Liver (tissue), 9 donors: ENCODE results near the gene CRMP1. TPM values are rescaled to one million over a fixed set of nuclear protein-coding genes. Genes with fewer than 3 reads are reported as not detected.

Experiments
- DNase-seq: peaks from one replicate; pipeline ENCODE4 v3.0.0-alpha.2; 2017; ENCODE audit warnings: low spot score
- H3K27ac ChIP-seq, 2 donors: one replicate each; pipeline ENCODE4 v1.7.0; 2013; ENCODE audit warnings: inconsistent platforms in 2 of 2, low read length in 2 of 2, control low read depth in 1 of 2, low read depth in 1 of 2, mild to moderate bottlenecking in 1 of 2
- H3K27me3 ChIP-seq, 4 donors: one replicate each; pipeline versions ENCODE4 v1.6.1 to v1.7.0; 2013; ENCODE audit warnings: low read length in 3 of 4, inconsistent platforms in 1 of 4, mild to moderate bottlenecking in 1 of 4, moderate library complexity in 1 of 4; ENCODE audit not compliant: control insufficient read depth in 4 of 4, insufficient read depth in 4 of 4
- H3K36me3 ChIP-seq, 4 donors: one replicate each; pipeline versions ENCODE4 v1.6.1 to v1.7.0; 2013; ENCODE audit warnings: low read length in 3 of 4, mild to moderate bottlenecking in 3 of 4, low read depth in 1 of 4, moderate library complexity in 1 of 4; ENCODE audit not compliant: control insufficient read depth in 4 of 4, insufficient read depth in 3 of 4
- H3K4me1 ChIP-seq, 4 donors: one replicate each; pipeline versions ENCODE4 v1.6.1 to v1.7.0; 2013; ENCODE audit warnings: low read length in 3 of 4, mild to moderate bottlenecking in 3 of 4, moderate library complexity in 1 of 4; ENCODE audit not compliant: control insufficient read depth in 4 of 4, insufficient read depth in 4 of 4
- H3K4me3 ChIP-seq, 3 donors: one replicate each; pipeline versions ENCODE4 v1.6.1 to v1.7.0; 2013; ENCODE audit warnings: low read length in 3 of 3, control low read depth in 1 of 3, low read depth in 1 of 3, mild to moderate bottlenecking in 1 of 3
- H3K9ac ChIP-seq, 2 donors: one replicate each; pipeline ENCODE4 v1.7.0; 2013; ENCODE audit warnings: low read length in 2 of 2, mild to moderate bottlenecking in 2 of 2, moderate library complexity in 2 of 2, control low read depth in 1 of 2, low read depth in 1 of 2
- H3K9me3 ChIP-seq, 4 donors: one replicate each; pipeline versions ENCODE4 v1.6.1 to v1.7.0; 2013; ENCODE audit warnings: low read length in 3 of 4; ENCODE audit not compliant: control insufficient read depth in 4 of 4
- ATF3 ChIP-seq: IDR thresholded peaks from 2 replicates; pipeline ENCODE4 v1.6.1; 2016; ENCODE audit warnings: antibody characterized with exemption
- EGR1 ChIP-seq, 2 donors: IDR thresholded peaks; 2 replicates each; pipeline ENCODE4 v1.6.1; 2016 to 2018; ENCODE audit warnings: antibody characterized with exemption in 2 of 2, low read depth in 2 of 2
- FOXA1 ChIP-seq: IDR thresholded peaks from 2 replicates; pipeline ENCODE4 v1.6.1; 2016; ENCODE audit warnings: antibody characterized with exemption
- FOXA2 ChIP-seq: IDR thresholded peaks from 2 replicates; pipeline ENCODE4 v1.6.1; 2016; ENCODE audit warnings: antibody characterized with exemption
- GABPA ChIP-seq, 2 donors: IDR thresholded peaks in 1 of 2; conservative IDR thresholded peaks in 1 of 2; 2 replicates each; pipeline ENCODE4 v1.6.1; 2016; ENCODE audit warnings: antibody characterized with exemption in 2 of 2, mild to moderate bottlenecking in 1 of 2, moderate library complexity in 1 of 2
- HNF4A ChIP-seq, 2 donors: conservative IDR thresholded peaks; 2 replicates each; pipeline ENCODE4 v1.6.1; 2016; ENCODE audit warnings: antibody characterized with exemption in 2 of 2, mild to moderate bottlenecking in 2 of 2
- HNF4G ChIP-seq: IDR thresholded peaks from 2 replicates; pipeline ENCODE4 v1.6.1; 2016; ENCODE audit warnings: antibody characterized with exemption
- JUND ChIP-seq, 2 donors: IDR thresholded peaks; 2 replicates each; pipeline ENCODE4 v1.6.1; 2016; ENCODE audit warnings: antibody characterized with exemption in 2 of 2
- MAX ChIP-seq: IDR thresholded peaks from 2 replicates; pipeline ENCODE4 v1.6.1; 2016; ENCODE audit warnings: antibody characterized with exemption
- NR2F2 ChIP-seq: IDR thresholded peaks from 2 replicates; pipeline ENCODE4 v1.6.1; 2016; ENCODE audit warnings: antibody characterized with exemption
- RAD21 ChIP-seq, 2 donors: IDR thresholded peaks; 2 replicates each; pipeline ENCODE4 v1.6.1; 2016; ENCODE audit warnings: antibody characterized with exemption in 2 of 2, mild to moderate bottlenecking in 2 of 2
- REST ChIP-seq: IDR thresholded peaks from 2 replicates; pipeline ENCODE4 v1.6.1; 2016; ENCODE audit warnings: antibody characterized with exemption, mild to moderate bottlenecking
- RXRA ChIP-seq, 2 donors: IDR thresholded peaks; 2 replicates each; pipeline ENCODE4 v1.6.1; 2017 to 2018; ENCODE audit warnings: antibody characterized with exemption in 2 of 2, mild to moderate bottlenecking in 1 of 2
- SP1 ChIP-seq: IDR thresholded peaks from 2 replicates; pipeline ENCODE4 v1.6.1; 2018; ENCODE audit warnings: antibody characterized with exemption, mild to moderate bottlenecking
- TAF1 ChIP-seq: conservative IDR thresholded peaks from 2 replicates; pipeline ENCODE4 v1.6.1; 2016; ENCODE audit warnings: antibody characterized with exemption, mild to moderate bottlenecking
- YY1 ChIP-seq: IDR thresholded peaks from 2 replicates; pipeline ENCODE4 v1.6.1; 2016; ENCODE audit warnings: antibody characterized with exemption, mild to moderate bottlenecking
- ZBTB33 ChIP-seq: IDR thresholded peaks from 2 replicates; pipeline ENCODE4 v1.6.1; 2016; ENCODE audit warnings: antibody characterized with exemption
- WGBS: extraction: QIAGEN DNeasy Blood & Tissue Kit; methylation state at CpG from one replicate; pipeline ENCODE4 v1.1.7; 2013; 5-methylcytosine and 5-hydroxymethylcytosine counted together
- polyA plus RNA-seq, 2 donors: library from polyadenylated mRNA; stranded (reverse) in 1 of 2; unstranded in 1 of 2; fragments of 200-250 nt in 1 of 2; fragments of >200 nt in 1 of 2; fragmentation: Nextera tagmentation in 1 of 2; extraction: Ambion mirVana in 1 of 2; gene quantifications; one replicate each; pipeline versions ENCODE4 v1.2.1 to v1.2.3, GENCODE V29; 2013 to 2015
- total RNA-seq, 2 donors: library from RNA; depleted of rRNA; stranded (reverse); fragments of >200 nt; gene quantifications; one replicate each; pipeline ENCODE4 v1.2.3, GENCODE V29; 2014
- TF ChIP-seq, protein P1 (sequence below): fragments of 150-350 bp; IDR thresholded peaks from 2 replicates; pipeline ENCODE4 v1.5.1; 2017; ENCODE audit warnings: improper control_type of control experiment, low read depth, low read length; ENCODE audit not compliant: missing input control
- donor health status: healthy.
- donor health status: healthy.
- donor health status: healthy.
- donor health status: healthy.
- donor health status: healthy.

CRMP1 gene
- total and polyA plus RNA-seq, 4 donors = 0.06 to 0.42 (median 0.12) TPM

GRCh38 chr4:5789141-5789540 is 103.7 kb downstream of the CRMP1 start:
- Histone ChIP-seq H3K4me1 (no peaks in the 10 kb centered on the region), H3K9me3 (no peaks in the 10 kb centered on the region), H3K36me3 (peaks cover 0 to 6% (median 2%) of the 10 kb centered on the region in 4 donors), H3K4me3 (no peak overlapping the region), H3K27me3 (no peaks in the 10 kb centered on the region), H3K27ac (no peak overlapping the region), H3K9ac (no peak overlapping the region)
- 73% methylated on average over 5 of the region's 5 CpGs for WGBS
- no peak for TF ChIP-seq RAD21 (IDR thresholded peaks at IDR 0.05)
- TF ChIP-seq JUND (IDR thresholded peaks at IDR 0.05) = no peak
- no peak for TF ChIP-seq ATF3
- TF ChIP-seq HNF4A (conservative IDR thresholded peaks at IDR 0.05) = no peak
- TF ChIP-seq TAF1 = no peak
- no peak for TF ChIP-seq YY1
- TF ChIP-seq SP1 = no peak
- TF ChIP-seq NR2F2 = no peak
- TF ChIP-seq EGR1 (IDR thresholded peaks at IDR 0.05; ENCODE audit: low read depth in 2 of 2) = no peak
- no peak for TF ChIP-seq FOXA2
- no peak for TF ChIP-seq RXRA (IDR thresholded peaks at IDR 0.05)
- DNase-seq = no peak

DNA sequence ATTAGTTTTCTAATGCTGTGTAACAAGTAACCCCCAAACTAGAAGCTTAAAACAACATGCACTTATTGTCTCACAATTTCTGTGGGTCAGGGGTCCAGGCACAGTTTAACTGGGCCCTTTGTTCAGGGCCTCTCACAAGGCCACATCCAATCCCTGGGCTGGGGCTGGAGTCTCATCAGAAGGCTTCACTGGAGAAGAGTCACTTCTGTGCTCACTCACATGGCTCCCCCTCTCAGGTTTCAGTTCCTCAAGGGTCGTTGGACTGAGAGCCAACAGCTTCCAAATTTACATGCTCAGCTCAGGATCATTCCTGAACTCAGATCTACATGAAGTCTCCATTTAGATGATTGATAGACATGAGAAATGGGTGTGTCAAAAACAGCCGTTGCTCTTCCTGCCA is 104.7 kb downstream of the CRMP1 start:
- peaks cover 0 to 11% (median 2%) of the 10 kb centered on the region in 4 donors for H3K36me3 ChIP-seq
- DNase-seq = no peak
- no peak overlapping the region for H3K4me3 ChIP-seq
- TF ChIP-seq EGR1 (IDR thresholded peaks at IDR 0.05; ENCODE audit: low read depth in 2 of 2) (no peak), FOXA1 (no peak), MAX (no peak), RXRA (IDR thresholded peaks at IDR 0.05) (no peak), SP1 (no peak), NR2F2 (no peak), ZBTB33 (no peak), JUND (IDR thresholded peaks at IDR 0.05) (no peak), GABPA (IDR thresholded peaks at IDR 0.05 in 1 of 2, conservative IDR thresholded peaks at IDR 0.05 in 1 of 2) (no peak), FOXA2 (no peak), REST (no peak), ATF3 (no peak), YY1 (no peak), TAF1 (no peak), HNF4A (conservative IDR thresholded peaks at IDR 0.05) (no peak), HNF4G (no peak), RAD21 (IDR thresholded peaks at IDR 0.05) (no peak)
- TF ChIP-seq, protein P1, sequence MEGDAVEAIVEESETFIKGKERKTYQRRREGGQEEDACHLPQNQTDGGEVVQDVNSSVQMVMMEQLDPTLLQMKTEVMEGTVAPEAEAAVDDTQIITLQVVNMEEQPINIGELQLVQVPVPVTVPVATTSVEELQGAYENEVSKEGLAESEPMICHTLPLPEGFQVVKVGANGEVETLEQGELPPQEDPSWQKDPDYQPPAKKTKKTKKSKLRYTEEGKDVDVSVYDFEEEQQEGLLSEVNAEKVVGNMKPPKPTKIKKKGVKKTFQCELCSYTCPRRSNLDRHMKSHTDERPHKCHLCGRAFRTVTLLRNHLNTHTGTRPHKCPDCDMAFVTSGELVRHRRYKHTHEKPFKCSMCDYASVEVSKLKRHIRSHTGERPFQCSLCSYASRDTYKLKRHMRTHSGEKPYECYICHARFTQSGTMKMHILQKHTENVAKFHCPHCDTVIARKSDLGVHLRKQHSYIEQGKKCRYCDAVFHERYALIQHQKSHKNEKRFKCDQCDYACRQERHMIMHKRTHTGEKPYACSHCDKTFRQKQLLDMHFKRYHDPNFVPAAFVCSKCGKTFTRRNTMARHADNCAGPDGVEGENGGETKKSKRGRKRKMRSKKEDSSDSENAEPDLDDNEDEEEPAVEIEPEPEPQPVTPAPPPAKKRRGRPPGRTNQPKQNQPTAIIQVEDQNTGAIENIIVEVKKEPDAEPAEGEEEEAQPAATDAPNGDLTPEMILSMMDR = no peak
- no peaks in the 10 kb centered on the region for H3K27me3 ChIP-seq
- no peak overlapping the region for H3K27ac ChIP-seq
- no peak overlapping the region for H3K9ac ChIP-seq
- H3K9me3 ChIP-seq = no peaks in the 10 kb centered on the region
- H3K4me1 ChIP-seq = no peaks in the 10 kb centered on the region
- 64% methylated on average over 2 of the region's 2 CpGs for WGBS
